Liver (tissue), 9 donors: Measurements from ENCODE around the gene PDE4B. TPM values are rescaled to one million over a fixed set of nuclear protein-coding genes. Genes with fewer than 3 reads are reported as not detected.

Experiments used
- DNase-seq: peaks from one replicate; pipeline ENCODE4 v3.0.0-alpha.2; 2017; ENCODE audit warnings: low spot score
- H3K27ac ChIP-seq, 2 donors: one replicate each; pipeline ENCODE4 v1.7.0; 2013; ENCODE audit warnings: inconsistent platforms in 2 of 2, low read length in 2 of 2, control low read depth in 1 of 2, low read depth in 1 of 2, mild to moderate bottlenecking in 1 of 2
- H3K27me3 ChIP-seq, 4 donors: one replicate each; pipeline versions ENCODE4 v1.6.1 to v1.7.0; 2013; ENCODE audit warnings: low read length in 3 of 4, inconsistent platforms in 1 of 4, mild to moderate bottlenecking in 1 of 4, moderate library complexity in 1 of 4; ENCODE audit not compliant: control insufficient read depth in 4 of 4, insufficient read depth in 4 of 4
- H3K36me3 ChIP-seq, 4 donors: one replicate each; pipeline versions ENCODE4 v1.6.1 to v1.7.0; 2013; ENCODE audit warnings: low read length in 3 of 4, mild to moderate bottlenecking in 3 of 4, low read depth in 1 of 4, moderate library complexity in 1 of 4; ENCODE audit not compliant: control insufficient read depth in 4 of 4, insufficient read depth in 3 of 4
- H3K4me1 ChIP-seq, 4 donors: one replicate each; pipeline versions ENCODE4 v1.6.1 to v1.7.0; 2013; ENCODE audit warnings: low read length in 3 of 4, mild to moderate bottlenecking in 3 of 4, moderate library complexity in 1 of 4; ENCODE audit not compliant: control insufficient read depth in 4 of 4, insufficient read depth in 4 of 4
- H3K4me3 ChIP-seq, 3 donors: one replicate each; pipeline versions ENCODE4 v1.6.1 to v1.7.0; 2013; ENCODE audit warnings: low read length in 3 of 3, control low read depth in 1 of 3, low read depth in 1 of 3, mild to moderate bottlenecking in 1 of 3
- H3K9ac ChIP-seq, 2 donors: one replicate each; pipeline ENCODE4 v1.7.0; 2013; ENCODE audit warnings: low read length in 2 of 2, mild to moderate bottlenecking in 2 of 2, moderate library complexity in 2 of 2, control low read depth in 1 of 2, low read depth in 1 of 2
- H3K9me3 ChIP-seq, 4 donors: one replicate each; pipeline versions ENCODE4 v1.6.1 to v1.7.0; 2013; ENCODE audit warnings: low read length in 3 of 4; ENCODE audit not compliant: control insufficient read depth in 4 of 4
- EGR1 ChIP-seq, 2 donors: IDR thresholded peaks; 2 replicates each; pipeline ENCODE4 v1.6.1; 2016 to 2018; ENCODE audit warnings: antibody characterized with exemption in 2 of 2, low read depth in 2 of 2
- FOXA1 ChIP-seq: IDR thresholded peaks from 2 replicates; pipeline ENCODE4 v1.6.1; 2016; ENCODE audit warnings: antibody characterized with exemption
- FOXA2 ChIP-seq: IDR thresholded peaks from 2 replicates; pipeline ENCODE4 v1.6.1; 2016; ENCODE audit warnings: antibody characterized with exemption
- GABPA ChIP-seq, 2 donors: IDR thresholded peaks in 1 of 2; conservative IDR thresholded peaks in 1 of 2; 2 replicates each; pipeline ENCODE4 v1.6.1; 2016; ENCODE audit warnings: antibody characterized with exemption in 2 of 2, mild to moderate bottlenecking in 1 of 2, moderate library complexity in 1 of 2
- HNF4A ChIP-seq, 2 donors: conservative IDR thresholded peaks; 2 replicates each; pipeline ENCODE4 v1.6.1; 2016; ENCODE audit warnings: antibody characterized with exemption in 2 of 2, mild to moderate bottlenecking in 2 of 2
- HNF4G ChIP-seq: IDR thresholded peaks from 2 replicates; pipeline ENCODE4 v1.6.1; 2016; ENCODE audit warnings: antibody characterized with exemption
- JUND ChIP-seq, 2 donors: IDR thresholded peaks; 2 replicates each; pipeline ENCODE4 v1.6.1; 2016; ENCODE audit warnings: antibody characterized with exemption in 2 of 2
- NR2F2 ChIP-seq: IDR thresholded peaks from 2 replicates; pipeline ENCODE4 v1.6.1; 2016; ENCODE audit warnings: antibody characterized with exemption
- RAD21 ChIP-seq, 2 donors: IDR thresholded peaks; 2 replicates each; pipeline ENCODE4 v1.6.1; 2016; ENCODE audit warnings: antibody characterized with exemption in 2 of 2, mild to moderate bottlenecking in 2 of 2
- RXRA ChIP-seq, 2 donors: IDR thresholded peaks; 2 replicates each; pipeline ENCODE4 v1.6.1; 2017 to 2018; ENCODE audit warnings: antibody characterized with exemption in 2 of 2, mild to moderate bottlenecking in 1 of 2
- SP1 ChIP-seq: IDR thresholded peaks from 2 replicates; pipeline ENCODE4 v1.6.1; 2018; ENCODE audit warnings: antibody characterized with exemption, mild to moderate bottlenecking
- TAF1 ChIP-seq: conservative IDR thresholded peaks from 2 replicates; pipeline ENCODE4 v1.6.1; 2016; ENCODE audit warnings: antibody characterized with exemption, mild to moderate bottlenecking
- YY1 ChIP-seq: IDR thresholded peaks from 2 replicates; pipeline ENCODE4 v1.6.1; 2016; ENCODE audit warnings: antibody characterized with exemption, mild to moderate bottlenecking
- WGBS: extraction: QIAGEN DNeasy Blood & Tissue Kit; methylation state at CpG from one replicate; pipeline ENCODE4 v1.1.7; 2013; 5-methylcytosine and 5-hydroxymethylcytosine counted together
- polyA plus RNA-seq, 2 donors: library from polyadenylated mRNA; stranded (reverse) in 1 of 2; unstranded in 1 of 2; fragments of 200-250 nt in 1 of 2; fragments of >200 nt in 1 of 2; fragmentation: Nextera tagmentation in 1 of 2; extraction: Ambion mirVana in 1 of 2; gene quantifications; one replicate each; pipeline versions ENCODE4 v1.2.1 to v1.2.3, GENCODE V29; 2013 to 2015
- total RNA-seq, 2 donors: library from RNA; depleted of rRNA; stranded (reverse); fragments of >200 nt; gene quantifications; one replicate each; pipeline ENCODE4 v1.2.3, GENCODE V29; 2014
- TF ChIP-seq, protein P1 (sequence below): IDR thresholded peaks from 2 replicates; pipeline ENCODE4 v1.6.1; 2016; ENCODE audit warnings: antibody characterized with exemption
- TF ChIP-seq, protein P2 (sequence below): IDR thresholded peaks from 2 replicates; pipeline ENCODE4 v1.6.1; 2016; ENCODE audit warnings: antibody characterized with exemption, mild to moderate bottlenecking
- TF ChIP-seq, protein P3 (sequence below): IDR thresholded peaks from 2 replicates; pipeline ENCODE4 v1.6.1; 2016; ENCODE audit warnings: antibody characterized with exemption
- TF ChIP-seq, protein P4 (sequence below): fragments of 150-350 bp; IDR thresholded peaks from 2 replicates; pipeline ENCODE4 v1.5.1; 2017; ENCODE audit warnings: improper control_type of control experiment, low read depth, low read length; ENCODE audit not compliant: missing input control
- TF ChIP-seq, protein P5 (sequence below): IDR thresholded peaks from 2 replicates; pipeline ENCODE4 v1.6.1; 2016; ENCODE audit warnings: antibody characterized with exemption
- donor health status: healthy.
- donor health status: healthy.
- donor health status: healthy.
- donor health status: healthy.
- donor health status: healthy.

The PDE4B gene
- total and polyA plus RNA-seq, 4 donors: 1.9 to 3.9 (median 2.7) TPM

DNA sequence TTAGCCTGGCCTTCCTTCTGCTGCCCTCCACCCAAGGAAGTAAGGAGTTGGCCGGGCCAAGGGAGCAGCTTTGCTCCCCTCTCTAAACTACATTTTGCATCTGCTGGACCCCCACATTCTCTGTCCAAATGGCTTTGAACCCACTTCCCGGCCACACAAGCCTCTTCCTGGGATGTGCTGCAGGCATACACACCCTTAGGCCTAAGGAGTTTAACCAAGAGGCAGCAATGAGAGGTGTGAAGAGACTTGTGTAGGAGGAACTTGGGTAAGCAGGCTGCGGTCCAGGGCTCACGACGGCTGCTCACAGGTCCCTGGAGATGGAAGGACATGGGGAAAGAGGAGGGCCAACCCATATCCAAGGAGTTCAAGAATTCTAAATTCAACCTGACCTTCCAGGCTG is 544.6 kb downstream of the PDE4B start (continued):
- TF ChIP-seq, protein P1, sequence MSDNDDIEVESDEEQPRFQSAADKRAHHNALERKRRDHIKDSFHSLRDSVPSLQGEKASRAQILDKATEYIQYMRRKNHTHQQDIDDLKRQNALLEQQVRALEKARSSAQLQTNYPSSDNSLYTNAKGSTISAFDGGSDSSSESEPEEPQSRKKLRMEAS: no peak

DNA sequence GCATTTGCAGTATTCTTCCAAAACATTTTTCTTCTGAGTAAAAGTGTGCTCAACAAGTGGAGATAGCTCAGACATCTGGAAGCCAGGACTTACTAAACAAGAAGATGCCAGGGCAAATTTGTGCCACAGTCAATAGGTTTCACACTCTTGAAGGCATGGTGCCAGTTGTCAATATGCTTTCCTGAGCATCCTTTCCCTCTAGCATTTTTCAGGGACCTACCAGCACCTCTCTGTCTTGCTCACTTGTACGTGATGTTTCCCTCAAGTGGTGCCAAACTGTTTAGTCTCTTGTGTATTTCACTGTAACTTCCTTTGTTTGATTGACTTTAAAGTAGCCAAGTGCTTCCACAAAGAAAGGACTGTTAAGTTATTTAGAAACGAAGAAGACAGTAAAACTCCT is 547.2 kb downstream of the PDE4B start:
- no peak for DNase-seq
- no peak overlapping the region for H3K27ac ChIP-seq
- H3K4me1 ChIP-seq: peaks cover 0 to 5% (median 2%) of the 10 kb centered on the region in 4 donors
- 57% methylated on average over 2 of the region's 2 CpGs for WGBS
- H3K9ac ChIP-seq: no peak overlapping the region
- H3K27me3 ChIP-seq: no peaks in the 10 kb centered on the region
- H3K4me3 ChIP-seq: no peak overlapping the region
- H3K36me3 ChIP-seq: no peaks in the 10 kb centered on the region
- no peak for TF ChIP-seq NR2F2
- TF ChIP-seq RAD21 (IDR thresholded peaks at IDR 0.05): no peak
- TF ChIP-seq GABPA (IDR thresholded peaks at IDR 0.05 in 1 of 2, conservative IDR thresholded peaks at IDR 0.05 in 1 of 2): no peak
- TF ChIP-seq, protein P2, sequence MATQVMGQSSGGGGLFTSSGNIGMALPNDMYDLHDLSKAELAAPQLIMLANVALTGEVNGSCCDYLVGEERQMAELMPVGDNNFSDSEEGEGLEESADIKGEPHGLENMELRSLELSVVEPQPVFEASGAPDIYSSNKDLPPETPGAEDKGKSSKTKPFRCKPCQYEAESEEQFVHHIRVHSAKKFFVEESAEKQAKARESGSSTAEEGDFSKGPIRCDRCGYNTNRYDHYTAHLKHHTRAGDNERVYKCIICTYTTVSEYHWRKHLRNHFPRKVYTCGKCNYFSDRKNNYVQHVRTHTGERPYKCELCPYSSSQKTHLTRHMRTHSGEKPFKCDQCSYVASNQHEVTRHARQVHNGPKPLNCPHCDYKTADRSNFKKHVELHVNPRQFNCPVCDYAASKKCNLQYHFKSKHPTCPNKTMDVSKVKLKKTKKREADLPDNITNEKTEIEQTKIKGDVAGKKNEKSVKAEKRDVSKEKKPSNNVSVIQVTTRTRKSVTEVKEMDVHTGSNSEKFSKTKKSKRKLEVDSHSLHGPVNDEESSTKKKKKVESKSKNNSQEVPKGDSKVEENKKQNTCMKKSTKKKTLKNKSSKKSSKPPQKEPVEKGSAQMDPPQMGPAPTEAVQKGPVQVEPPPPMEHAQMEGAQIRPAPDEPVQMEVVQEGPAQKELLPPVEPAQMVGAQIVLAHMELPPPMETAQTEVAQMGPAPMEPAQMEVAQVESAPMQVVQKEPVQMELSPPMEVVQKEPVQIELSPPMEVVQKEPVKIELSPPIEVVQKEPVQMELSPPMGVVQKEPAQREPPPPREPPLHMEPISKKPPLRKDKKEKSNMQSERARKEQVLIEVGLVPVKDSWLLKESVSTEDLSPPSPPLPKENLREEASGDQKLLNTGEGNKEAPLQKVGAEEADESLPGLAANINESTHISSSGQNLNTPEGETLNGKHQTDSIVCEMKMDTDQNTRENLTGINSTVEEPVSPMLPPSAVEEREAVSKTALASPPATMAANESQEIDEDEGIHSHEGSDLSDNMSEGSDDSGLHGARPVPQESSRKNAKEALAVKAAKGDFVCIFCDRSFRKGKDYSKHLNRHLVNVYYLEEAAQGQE: no peak
- TF ChIP-seq HNF4A (conservative IDR thresholded peaks at IDR 0.05): no peak
- TF ChIP-seq, protein P1: no peak
- no peak for TF ChIP-seq EGR1 (IDR thresholded peaks at IDR 0.05; ENCODE audit: low read depth in 2 of 2)
- no peak for TF ChIP-seq SP1
- TF ChIP-seq TAF1: no peak
- no peak for TF ChIP-seq YY1
- TF ChIP-seq JUND (IDR thresholded peaks at IDR 0.05): no peak
- TF ChIP-seq RXRA (IDR thresholded peaks at IDR 0.05): no peak
- TF ChIP-seq, protein P3, sequence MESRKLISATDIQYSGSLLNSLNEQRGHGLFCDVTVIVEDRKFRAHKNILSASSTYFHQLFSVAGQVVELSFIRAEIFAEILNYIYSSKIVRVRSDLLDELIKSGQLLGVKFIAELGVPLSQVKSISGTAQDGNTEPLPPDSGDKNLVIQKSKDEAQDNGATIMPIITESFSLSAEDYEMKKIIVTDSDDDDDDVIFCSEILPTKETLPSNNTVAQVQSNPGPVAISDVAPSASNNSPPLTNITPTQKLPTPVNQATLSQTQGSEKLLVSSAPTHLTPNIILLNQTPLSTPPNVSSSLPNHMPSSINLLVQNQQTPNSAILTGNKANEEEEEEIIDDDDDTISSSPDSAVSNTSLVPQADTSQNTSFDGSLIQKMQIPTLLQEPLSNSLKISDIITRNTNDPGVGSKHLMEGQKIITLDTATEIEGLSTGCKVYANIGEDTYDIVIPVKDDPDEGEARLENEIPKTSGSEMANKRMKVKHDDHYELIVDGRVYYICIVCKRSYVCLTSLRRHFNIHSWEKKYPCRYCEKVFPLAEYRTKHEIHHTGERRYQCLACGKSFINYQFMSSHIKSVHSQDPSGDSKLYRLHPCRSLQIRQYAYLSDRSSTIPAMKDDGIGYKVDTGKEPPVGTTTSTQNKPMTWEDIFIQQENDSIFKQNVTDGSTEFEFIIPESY: no peak
- TF ChIP-seq, protein P4, sequence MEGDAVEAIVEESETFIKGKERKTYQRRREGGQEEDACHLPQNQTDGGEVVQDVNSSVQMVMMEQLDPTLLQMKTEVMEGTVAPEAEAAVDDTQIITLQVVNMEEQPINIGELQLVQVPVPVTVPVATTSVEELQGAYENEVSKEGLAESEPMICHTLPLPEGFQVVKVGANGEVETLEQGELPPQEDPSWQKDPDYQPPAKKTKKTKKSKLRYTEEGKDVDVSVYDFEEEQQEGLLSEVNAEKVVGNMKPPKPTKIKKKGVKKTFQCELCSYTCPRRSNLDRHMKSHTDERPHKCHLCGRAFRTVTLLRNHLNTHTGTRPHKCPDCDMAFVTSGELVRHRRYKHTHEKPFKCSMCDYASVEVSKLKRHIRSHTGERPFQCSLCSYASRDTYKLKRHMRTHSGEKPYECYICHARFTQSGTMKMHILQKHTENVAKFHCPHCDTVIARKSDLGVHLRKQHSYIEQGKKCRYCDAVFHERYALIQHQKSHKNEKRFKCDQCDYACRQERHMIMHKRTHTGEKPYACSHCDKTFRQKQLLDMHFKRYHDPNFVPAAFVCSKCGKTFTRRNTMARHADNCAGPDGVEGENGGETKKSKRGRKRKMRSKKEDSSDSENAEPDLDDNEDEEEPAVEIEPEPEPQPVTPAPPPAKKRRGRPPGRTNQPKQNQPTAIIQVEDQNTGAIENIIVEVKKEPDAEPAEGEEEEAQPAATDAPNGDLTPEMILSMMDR: no peak
- TF ChIP-seq FOXA1: no peak
- TF ChIP-seq, protein P5, sequence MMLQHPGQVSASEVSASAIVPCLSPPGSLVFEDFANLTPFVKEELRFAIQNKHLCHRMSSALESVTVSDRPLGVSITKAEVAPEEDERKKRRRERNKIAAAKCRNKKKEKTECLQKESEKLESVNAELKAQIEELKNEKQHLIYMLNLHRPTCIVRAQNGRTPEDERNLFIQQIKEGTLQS: no peak
- TF ChIP-seq FOXA2: no peak
- TF ChIP-seq HNF4G: no peak
- no peaks in the 10 kb centered on the region for H3K9me3 ChIP-seq
